CD4-positive, alpha-beta T cell treated with Interferon gamma for 1 hour (primary cell): Measurements from ENCODE around the gene INTS13.
"Not testable (repeated sequence)": the region's sequence is repeated elsewhere in the genome, so short reads cannot be mapped to it uniquely, and the experiment has no call there.

Experiments
- DNase-seq: peaks from one replicate; pipeline ENCODE4 v3.0.0-alpha.2; 2020

Gene INTS13

GRCh38 chr12:26935636-26936378 lies 2.0 kb downstream of the INTS13 start:
- no peak for DNase-seq

DNA sequence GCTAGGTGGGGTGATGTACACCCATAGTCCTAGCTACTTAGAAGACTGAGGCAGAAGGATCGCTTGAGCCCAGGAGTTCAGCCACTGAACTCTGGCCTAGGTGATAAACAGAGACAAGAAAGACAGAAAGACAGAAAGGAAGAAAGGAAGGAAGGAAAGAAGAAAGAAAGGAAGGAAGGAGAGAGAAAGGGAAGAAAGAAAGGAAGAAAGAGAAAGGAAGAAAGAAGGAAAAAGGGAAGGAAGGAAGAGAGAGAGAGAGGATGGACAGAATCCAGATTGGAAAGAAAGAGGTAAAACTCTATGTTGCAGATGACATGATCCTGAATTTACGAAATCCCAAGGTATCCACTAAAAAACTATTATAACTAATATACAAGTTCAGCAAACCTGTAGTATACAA lies 8.2 kb downstream of the INTS13 start:
- DNase-seq, result no peak

DNA sequence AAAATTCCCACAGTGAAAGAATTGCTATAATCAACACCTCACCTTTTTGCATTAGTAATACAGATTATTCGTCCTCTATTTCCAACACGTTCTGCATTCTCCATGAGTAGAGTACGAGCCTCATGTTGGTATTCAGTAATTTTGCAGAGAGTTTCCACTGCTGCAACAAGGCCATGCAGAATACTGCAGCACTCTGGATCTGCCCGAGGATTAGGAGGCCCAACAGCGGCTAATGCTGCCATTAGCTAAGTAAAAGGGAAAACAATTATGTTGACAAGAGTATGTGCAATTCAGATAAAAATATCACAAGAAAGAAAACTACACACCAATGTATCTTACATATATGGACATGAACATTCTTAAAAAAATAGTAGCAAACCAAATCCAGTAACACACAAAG lies 9.1 kb downstream of the INTS13 start:
- no peak for DNase-seq

GRCh38 chr12:26921886-26922285 lies 15.9 kb downstream of the INTS13 start:
- no peak for DNase-seq

DNA sequence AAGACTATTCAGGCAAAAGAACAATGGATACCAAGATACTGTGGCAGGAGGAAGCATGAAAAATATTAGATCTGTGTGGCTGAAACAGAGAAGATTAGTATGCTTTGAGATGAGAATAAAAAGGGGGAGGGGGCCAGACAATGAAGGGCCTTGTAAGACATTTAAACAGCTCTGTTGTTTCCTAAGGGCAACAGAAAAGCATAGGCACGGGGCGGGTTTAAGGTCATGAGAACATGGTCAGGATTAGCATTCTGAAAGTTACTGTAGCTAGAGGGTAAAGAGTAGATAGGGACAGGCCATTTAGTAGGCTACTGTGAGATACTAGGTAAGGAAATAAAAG lies 18.6 kb downstream of the INTS13 start:
- no peak for DNase-seq

DNA sequence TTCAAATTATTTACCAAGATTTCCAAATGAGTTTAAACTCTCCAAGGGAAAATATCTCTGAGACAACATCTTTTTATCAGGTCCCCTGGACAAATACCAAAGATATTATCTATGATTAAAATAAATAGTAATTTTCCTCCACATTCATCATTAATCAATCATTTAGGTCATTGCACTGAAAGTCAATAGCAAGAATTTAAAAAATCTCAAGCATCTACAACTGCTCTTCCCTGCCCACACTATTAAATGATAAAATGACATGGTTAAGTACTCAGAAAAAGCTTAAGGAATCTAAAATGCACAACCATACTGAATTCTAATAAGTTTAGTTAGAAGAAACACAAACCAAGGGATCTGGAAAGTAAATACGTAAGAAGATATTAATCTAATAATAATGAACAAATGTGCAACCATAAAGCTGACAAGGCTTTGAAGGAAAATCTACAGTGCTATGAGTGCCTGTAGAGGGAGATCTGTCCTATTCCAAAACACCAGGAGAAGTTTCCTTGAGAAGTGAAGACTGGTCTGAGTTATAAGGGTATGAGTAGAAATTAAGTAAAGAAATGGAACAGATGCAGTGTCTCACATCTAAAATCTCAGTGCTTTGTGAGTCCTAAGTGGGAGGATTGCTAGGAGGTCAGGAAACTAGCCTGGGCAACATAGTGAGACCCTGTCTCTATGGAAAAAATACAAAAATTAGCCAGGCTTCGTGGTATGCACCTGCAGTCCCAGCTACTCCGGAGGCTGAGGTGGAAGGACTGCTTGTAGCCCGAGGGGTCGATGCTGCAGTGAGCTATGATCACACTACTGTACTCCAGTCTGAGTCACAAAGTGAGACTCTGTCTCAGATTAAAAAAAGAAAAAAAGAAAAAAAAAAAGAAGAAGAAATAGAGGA lies 19.2 kb downstream of the INTS13 start:
- DNase-seq, result no peak

GRCh38 chr12:26906704-26907103 lies 31.1 kb downstream of the INTS13 start:
- DNase-seq, result no peak

DNA sequence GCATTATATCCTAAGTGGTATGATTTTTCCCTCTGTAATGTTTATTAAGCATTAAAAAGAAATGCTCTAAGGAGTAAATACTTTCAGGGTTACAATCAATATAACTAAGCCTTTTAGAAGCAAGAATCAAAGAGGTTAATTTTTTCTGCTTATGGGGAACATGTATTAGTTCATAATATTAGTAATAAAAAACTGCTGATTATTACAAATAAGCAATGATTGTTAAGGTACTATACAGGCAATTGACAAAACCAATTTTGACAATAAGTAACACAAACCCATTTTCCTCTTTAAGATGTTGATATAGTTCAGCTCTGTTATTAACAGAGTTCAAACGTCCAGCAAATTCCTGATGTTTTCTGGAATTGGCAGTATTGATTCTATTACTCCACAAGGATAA lies 31.8 kb downstream of the INTS13 start:
- DNase-seq, result no peak

- DNase-seq, result not testable (repeated sequence)
Measured at GRCh38 chr12:26903396-26903795, 34.4 kb downstream of the INTS13 start.

DNA sequence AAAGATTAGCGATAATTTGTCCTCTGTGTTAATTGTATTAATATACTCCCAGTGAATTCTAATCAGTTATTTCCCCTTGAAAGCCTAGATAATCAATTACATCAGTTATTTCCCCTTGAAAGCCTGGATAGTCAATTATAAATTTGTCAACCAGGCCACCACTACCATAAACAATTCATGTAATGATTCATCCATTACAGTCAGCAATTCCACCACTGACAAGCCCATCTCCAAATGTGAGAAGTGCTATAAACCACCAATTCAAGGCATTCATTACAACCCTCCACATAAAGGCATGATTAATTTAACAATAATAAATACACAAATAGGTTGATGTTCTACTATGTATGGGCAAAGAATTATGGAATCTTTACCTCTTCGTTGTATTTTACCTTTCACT lies 40.9 kb downstream of the INTS13 start:
- no peak for DNase-seq

GRCh38 chr12:26895672-26896071 lies 42.1 kb downstream of the INTS13 start:
- DNase-seq, result no peak

DNA sequence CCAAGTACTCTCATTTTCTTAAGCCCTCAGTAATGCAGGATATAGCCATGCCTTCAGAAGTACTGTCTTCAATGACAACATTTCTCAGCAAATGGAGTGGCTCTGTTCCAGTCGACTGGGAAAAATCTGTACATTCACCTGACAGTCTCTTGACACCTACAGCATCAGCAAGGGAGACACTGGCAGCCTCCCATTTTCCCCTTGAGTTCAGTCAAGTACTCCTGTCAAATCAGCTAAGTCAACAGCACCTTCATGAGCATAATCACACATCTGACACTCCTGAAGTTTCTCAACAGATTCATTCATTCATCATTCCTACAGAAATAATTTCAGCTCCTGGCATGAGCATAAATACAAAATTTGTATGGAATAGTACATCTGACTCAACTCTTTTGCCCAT lies 46.1 kb downstream of the INTS13 start:
- no peak for DNase-seq

GRCh38 chr12:26890784-26891183 lies 47.0 kb downstream of the INTS13 start:
- DNase-seq, result no peak

DNA sequence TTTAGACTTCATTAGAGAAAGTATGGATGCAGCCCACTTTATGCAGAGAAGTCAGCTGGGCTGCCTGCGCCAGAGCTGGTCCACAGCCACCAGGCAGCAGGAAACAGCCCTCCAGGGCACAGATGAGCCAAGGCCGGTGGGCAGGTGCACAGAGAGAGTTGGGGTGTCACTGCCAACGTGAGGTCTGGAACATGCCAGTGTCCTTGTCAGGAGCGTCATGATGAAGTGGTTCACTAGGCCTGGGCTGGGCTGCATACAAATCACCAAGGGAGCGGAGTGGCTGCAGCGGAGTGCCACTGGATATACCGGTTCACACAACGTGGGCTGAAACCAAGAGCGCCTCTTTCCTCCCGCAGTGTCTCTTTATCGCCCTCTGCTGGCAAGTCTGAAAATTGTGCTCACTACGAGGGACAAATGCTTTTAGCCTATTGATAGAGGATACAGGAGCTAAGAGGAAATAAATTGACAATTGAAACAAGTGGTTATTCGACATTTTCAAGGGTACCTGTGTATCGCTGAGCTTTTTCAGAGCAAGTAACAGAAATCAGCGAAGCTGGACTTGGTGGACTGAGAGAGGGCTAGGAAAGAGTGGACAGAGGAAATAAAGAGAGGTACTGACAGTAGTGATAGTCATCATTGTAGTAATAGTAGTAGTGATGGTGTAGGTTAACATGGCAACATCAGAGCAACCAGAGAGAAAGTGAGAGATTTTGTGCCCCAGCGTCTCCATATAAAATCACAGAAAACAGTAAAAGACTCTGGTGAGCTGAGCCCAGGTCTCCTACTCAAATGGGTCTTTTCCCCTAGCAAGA lies 52.8 kb downstream of the INTS13 start:
- DNase-seq, result peak; percentile 79

DNA sequence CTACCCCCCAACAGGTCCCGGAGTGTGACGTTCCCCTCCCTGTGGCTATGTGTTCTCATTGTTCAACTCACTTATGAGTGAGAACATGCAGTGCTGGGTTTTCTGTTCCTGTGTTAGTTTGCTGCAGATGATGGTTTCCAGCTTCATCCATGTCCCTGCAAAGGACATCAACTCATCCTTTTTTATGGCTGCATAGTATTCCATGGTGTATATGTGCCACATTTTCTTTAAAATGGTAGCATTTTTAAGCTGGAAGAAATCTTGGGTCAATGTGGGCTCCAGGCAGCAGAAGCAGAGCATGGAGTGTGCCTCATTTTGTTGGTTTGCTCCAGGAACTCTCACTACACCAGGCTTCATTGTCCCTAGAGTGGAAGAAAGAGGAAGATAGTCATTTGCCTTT lies 57.2 kb downstream of the INTS13 start:
- no peak for DNase-seq

- DNase-seq, result peak; percentile 7
Measured at GRCh38 chr12:26878661-26879119, 59.1 kb downstream of the INTS13 start.

- peak; percentile 21 for DNase-seq
Measured at GRCh38 chr12:26874501-26875296, 63.1 kb downstream of the INTS13 start.

GRCh38 chr12:26872625-26873024 lies 65.2 kb downstream of the INTS13 start:
- DNase-seq, result no peak

- no peak for DNase-seq
Measured at GRCh38 chr12:26871985-26872384, 65.8 kb downstream of the INTS13 start.

DNA sequence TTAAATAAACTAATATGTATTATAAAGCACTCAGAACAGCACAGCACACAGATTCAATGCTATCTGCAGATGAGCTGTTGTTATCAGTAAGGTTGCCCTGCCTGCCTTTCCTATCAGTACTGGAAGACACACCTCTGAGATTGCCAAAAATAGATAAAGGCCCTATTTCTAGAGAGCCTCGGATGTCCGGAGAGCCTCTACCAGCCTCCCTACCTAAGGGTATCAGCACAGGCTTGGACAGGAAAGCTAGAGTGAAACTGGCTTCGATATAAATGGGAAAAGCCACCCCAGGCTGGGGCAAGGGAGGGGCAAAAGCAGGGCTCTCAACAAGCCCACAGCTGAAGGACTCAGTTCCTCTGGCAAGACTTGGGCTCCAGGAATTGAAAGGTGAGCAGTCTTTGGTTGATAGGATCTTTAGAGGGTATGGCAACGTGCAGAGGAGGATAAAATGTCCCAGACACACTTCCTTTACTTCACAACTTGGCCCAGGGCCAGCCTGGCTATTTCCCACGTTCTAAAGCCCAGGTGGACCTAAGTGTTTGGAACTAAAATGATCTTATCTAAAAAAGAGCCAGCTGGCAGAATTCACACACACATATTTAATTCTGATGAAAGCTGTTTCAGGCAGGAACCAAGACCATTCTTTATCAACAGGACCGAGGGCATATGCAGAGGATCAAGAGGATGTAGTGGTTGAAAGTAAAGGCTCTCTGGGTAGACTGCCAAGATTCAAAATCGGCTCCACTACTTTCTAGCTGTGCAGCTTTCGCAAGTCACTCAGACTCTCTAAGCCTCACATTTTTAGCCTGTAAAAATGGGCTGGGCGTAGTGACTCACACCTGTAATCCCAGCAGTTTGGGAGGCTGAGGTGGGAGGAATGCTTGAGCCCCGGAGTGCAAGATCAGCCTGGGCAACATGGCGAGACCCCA lies 67.0 kb downstream of the INTS13 start:
- DNase-seq, result no peak

GRCh38 chr12:26869908-26870459 lies 67.8 kb downstream of the INTS13 start:
- DNase-seq, result no peak
